Suppressor macrophage treated with lipopolysaccharide for 1 hour (primary cell): Measurements from ENCODE around the gene KCNQ1.
A peak's percentile ranks its signal among the peaks of the same experiment; 100 is the strongest.

Experiments used
- DNase-seq, 3 donors: peaks; one replicate each; pipeline ENCODE4 v3.0.0-alpha.2; 2020 to 2022

Gene KCNQ1

GRCh38 chr11:2445746-2446551, 1.1 kb downstream of the KCNQ1 start:
- DNase-seq: peak in 1 of 3 donors; percentile 26

- DNase-seq: peak; percentile 49 to 67 (median 53)
Observed at GRCh38 chr11:2446590-2447252, 1.9 kb downstream of the KCNQ1 start.

GRCh38 chr11:2447253-2447950, 2.6 kb downstream of the KCNQ1 start:
- no peak for DNase-seq

- no peak for DNase-seq
Observed at GRCh38 chr11:2447951-2448650, 3.3 kb downstream of the KCNQ1 start.

- DNase-seq: no peak
Observed at GRCh38 chr11:2448661-2449547, 4.1 kb downstream of the KCNQ1 start.

DNA sequence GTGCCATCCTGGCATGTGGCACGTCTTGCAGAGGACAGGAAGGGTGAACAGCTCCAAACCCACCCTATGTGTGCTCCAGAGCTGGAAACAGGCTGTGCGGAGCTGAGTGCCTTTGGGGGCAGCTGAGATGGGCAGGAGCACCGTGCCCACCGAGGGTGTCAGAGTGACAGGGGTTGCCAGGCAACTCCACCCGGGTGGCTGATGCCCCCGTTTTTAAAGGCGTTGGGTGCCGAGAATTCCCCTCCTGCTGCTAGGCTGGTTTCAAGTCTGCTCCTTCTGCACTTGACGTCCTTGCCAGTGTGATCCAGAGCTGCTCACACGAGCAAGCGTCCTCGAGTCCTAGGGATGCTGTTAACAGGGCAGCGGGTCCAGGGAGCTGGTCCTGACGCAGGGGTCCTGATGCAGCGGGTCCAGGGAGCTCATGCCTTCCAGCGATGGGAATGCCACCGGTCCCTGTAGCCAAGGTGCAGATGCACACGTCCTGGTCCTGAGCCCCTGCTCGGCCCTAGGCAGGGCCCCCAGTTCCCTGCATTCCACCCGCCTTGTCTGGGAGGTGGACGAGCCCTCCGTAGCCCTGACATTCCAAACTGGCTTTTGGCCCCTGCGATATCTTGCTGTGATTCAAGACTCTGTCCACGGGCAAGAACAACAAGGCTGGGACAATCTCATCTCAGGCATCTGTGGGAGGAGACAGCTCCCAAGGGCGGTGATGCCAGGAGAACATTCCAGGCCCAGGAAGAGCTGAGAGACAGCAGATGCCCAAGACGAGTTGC, 4.9 kb downstream of the KCNQ1 start:
- DNase-seq: no peak

GRCh38 chr11:2450321-2451041, 5.7 kb downstream of the KCNQ1 start:
- DNase-seq: no peak

GRCh38 chr11:2451336-2451735, 6.5 kb downstream of the KCNQ1 start:
- no peak for DNase-seq

GRCh38 chr11:2451916-2452315, 7.1 kb downstream of the KCNQ1 start:
- no peak for DNase-seq

GRCh38 chr11:2452321-2453012, 7.7 kb downstream of the KCNQ1 start:
- no peak for DNase-seq

GRCh38 chr11:2453436-2453835, 8.6 kb downstream of the KCNQ1 start:
- no peak for DNase-seq

GRCh38 chr11:2458321-2458720, 13.5 kb downstream of the KCNQ1 start:
- no peak for DNase-seq

- DNase-seq: peak; percentile 25 to 46 (median 34)
Observed at GRCh38 chr11:2459016-2459725, 14.4 kb downstream of the KCNQ1 start.

DNA sequence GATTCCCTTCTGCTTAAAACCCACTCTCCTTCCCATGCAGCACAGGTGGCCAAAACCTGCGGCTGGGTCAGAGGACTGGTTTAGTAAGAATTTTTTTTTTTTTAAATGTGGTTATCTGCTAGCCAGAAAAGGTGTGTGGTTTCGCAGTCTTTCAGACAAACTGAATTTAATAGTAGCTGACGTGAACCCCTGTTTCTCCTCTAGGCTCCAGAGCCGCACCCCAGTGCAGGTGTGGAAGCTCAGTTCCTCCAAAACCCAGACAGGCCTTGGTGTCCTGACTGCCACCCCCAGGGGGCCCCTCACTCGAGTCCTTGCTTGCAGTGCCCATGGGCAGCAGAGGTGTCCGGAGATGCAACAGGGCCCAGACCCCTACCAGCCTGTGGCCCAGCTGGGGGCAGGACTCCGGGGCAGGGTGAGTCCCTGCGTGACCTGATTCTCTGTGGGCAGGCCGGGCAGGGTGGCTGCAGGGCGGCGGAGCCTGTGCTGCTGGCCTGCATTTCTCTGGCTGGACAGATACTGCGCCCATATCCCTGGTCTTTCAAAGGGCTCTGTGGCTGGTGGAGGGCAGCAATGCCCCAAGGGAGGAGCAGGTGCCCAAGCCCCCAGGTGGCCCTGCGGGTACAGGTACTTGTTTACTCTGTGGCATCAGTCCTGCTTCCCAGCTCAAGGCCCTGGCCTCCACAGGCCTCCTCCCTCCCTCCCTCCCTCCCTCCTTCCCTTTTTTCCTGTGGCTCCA, 15.2 kb downstream of the KCNQ1 start:
- no peak for DNase-seq

DNA sequence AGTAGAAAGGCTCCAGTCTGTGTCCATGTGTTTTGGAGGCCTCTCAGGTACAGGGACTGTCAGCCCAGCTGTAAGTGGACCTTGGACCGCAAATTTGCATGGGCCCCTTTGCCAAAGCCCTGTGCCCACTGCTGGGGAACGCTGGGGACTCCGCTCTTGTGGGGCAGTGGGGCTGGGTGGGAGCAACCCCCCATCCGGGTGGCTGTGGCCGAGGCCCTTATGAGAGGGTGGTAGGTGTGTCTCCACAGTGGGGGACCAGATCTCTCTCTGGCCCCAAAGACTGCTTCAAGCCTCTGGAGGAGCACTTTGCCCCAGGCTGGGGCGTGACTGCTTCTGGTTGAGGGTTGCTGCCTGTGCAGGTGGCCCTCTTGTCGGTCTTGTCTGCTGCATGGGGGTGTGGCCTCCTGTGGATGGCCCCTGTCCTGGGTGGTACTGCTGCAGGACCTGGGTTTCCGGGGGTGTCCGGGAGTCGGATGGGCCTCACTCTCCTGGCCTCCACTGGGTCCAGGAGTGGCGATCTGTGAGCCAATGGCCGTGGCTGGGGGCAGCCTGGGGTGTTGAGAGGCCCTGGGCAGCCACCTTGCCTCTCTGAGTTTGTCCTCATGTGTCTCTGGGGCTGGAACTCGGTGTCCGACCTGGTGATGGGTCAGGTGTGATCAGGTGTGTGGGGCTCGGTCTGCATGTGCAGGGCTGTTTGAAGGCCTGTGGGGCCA, 15.9 kb downstream of the KCNQ1 start:
- no peak for DNase-seq

DNA sequence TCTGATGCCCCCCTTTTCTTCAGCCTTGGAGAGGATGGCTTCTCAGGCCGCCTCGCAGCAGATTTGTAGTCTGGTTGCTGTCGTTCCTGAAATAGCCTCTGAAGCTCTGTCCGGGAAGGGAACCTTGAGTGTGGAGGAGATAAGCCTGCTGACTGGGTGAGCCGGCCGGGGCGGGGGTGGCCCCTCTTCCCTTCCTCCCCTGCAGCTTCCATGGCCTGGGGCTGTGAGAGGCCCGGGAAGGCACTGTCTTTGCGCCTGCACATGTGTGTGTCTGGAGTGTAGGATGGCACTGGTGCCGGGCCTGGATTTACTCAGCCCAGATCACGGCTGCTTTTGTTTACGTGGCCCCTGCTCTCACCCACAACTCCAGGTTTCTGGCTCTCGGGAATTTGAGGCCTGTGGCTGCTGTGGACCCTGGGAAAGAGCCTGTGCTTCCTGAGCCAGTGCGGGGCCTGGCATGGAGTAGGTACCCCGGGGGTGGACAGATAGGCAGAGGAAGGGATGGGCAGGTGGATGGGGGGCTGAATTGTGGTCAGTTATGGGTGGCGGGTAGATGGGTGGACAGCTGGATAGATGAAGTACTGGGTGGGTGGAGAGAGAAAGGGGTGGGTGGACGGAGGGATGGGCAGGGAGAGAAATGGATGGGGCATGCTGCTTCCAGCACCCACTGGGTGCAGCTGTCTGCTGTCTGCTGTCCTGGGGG, 16.6 kb downstream of the KCNQ1 start:
- DNase-seq: no peak

DNA sequence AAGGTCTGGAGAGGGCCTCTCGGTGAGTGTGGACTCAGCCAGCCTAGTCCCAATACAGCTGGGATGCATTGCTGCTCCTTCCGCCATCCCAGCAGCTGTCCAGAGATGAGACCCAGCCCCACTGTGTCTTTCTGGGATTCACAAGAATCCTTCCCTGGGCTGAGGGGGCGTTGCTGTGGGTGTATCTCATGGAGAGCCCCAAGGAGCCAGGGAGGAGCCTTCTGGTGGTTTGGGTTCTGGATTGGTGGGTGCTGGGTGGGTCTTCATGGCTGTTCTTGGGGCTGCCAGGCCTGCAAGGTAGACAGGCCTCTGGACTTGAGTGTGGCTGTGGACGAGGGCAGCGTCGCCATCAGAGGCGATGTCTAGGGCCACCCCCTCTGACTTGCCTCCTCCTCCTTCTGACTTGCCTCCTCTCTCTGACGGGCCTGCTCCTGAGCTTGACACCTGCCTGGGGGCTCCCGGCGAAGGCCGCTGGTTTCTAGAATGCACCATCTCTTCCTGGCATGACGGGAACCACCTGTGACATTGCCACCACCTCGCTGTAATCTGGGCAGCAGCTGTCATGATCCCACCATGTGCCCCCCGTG, 17.2 kb downstream of the KCNQ1 start:
- DNase-seq: no peak
